Measurements from ENCODE around the gene JUNB. TPM values are rescaled to one million over a fixed set of nuclear protein-coding genes. Genes with fewer than 3 reads are reported as not detected.

JUNB gene
- total and polyA plus RNA-seq, 10 of the 15 experiments (the other 5 are each of a cell fraction or from before 2014, with no cell fraction given) = 0.55 to 144 (median 68.3) TPM

GRCh38 chr19:12788682-12789097 is 2.6 kb upstream of the JUNB start (continued):
- TF ChIP-seq SMC3 (IDR thresholded peaks at IDR 0.05; ENCODE audit: borderline replicate concordance, low read length) (no peak), MEF2A (IDR thresholded peaks at IDR 0.05; ENCODE audit: insufficient read depth, low read depth, low read length) (peak; percentile 77), RB1 (IDR thresholded peaks at IDR 0.05; ENCODE audit: borderline replicate concordance) (0 out of 2 replicates have a peak, but pooled peaks have one; percentile 36), E2F4 (IDR thresholded peaks at IDR 0.05; ENCODE audit: low read depth, low read length) (no peak), RELA (IDR thresholded peaks at IDR 0.05; ENCODE audit: borderline replicate concordance, partially characterized antibody) (peak; percentile 99), ZNF622 (IDR thresholded peaks at IDR 0.05) (no peak), SUPT20H (IDR thresholded peaks at IDR 0.05; ENCODE audit: borderline replicate concordance, control insufficient read depth, low read depth, low read length) (no peak), ZSCAN29 (IDR thresholded peaks at IDR 0.05) (no peak), TCF12 (IDR thresholded peaks at IDR 0.05; ENCODE audit: low read depth, low read length) (peak; percentile 98), POLR2AphosphoS2 (IDR thresholded peaks at IDR 0.05; ENCODE audit: low read depth, low read length) (no peak), SMARCA5 (IDR thresholded peaks at IDR 0.05) (no peak), STAT1 (conservative IDR thresholded peaks at IDR 0.05) (no peak), KLF5 (IDR thresholded peaks at IDR 0.05; ENCODE audit: partially characterized antibody) (no peak), NR2C1 (IDR thresholded peaks at IDR 0.05) (peak; percentile 54; the same call in 1 of the 2 replicates), CBX5 (IDR thresholded peaks at IDR 0.05; ENCODE audit: low read depth) (no peak), NFXL1 (IDR thresholded peaks at IDR 0.05; ENCODE audit: borderline replicate concordance) (no peak), ZBED1 (IDR thresholded peaks at IDR 0.05; ENCODE audit: borderline replicate concordance) (peak; percentile 89), EZH2 (IDR thresholded peaks at IDR 0.05; ENCODE audit: borderline replicate concordance, control insufficient read depth, low read depth, low read length) (no peak), RBBP5 (conservative IDR thresholded peaks at IDR 0.05) (no peak), SREBF2 (IDR thresholded peaks at IDR 0.05; ENCODE audit: low read length) (no peak), ATF7 (IDR thresholded peaks at IDR 0.05; ENCODE audit: low read depth) (peak; percentile 61), SREBF1 (IDR thresholded peaks at IDR 0.05; ENCODE audit: low read length) (no peak), PRDM15 (CRISPR knock-in tag; IDR thresholded peaks at IDR 0.05) (no peak), ASH2L (IDR thresholded peaks at IDR 0.05; ENCODE audit: borderline replicate concordance, low read depth) (no peak), KDM1A (IDR thresholded peaks at IDR 0.05; ENCODE audit: borderline replicate concordance) (no peak), BCLAF1 (IDR thresholded peaks at IDR 0.05) (no peak), MTA2 (IDR thresholded peaks at IDR 0.05; ENCODE audit: low read depth) (peak; percentile 81), RAD51 (IDR thresholded peaks at IDR 0.05) (no peak)

All from GM12878 (cell line).